GM18951 (cell line): ENCODE measurements around the gene CTCF.

Experiments
- POLR2A ChIP-seq: IDR thresholded peaks from 4 replicates; pipeline ENCODE4 v1.6.1; 2011; ENCODE audit warnings: mild to moderate bottlenecking; ENCODE audit not compliant: insufficient read length, insufficient read depth; ENCODE audit errors: extremely low read depth
- in situ Hi-C: fragments of 300-500 bp; cut with MboI; formaldehyde crosslinking; loops from one replicate; pipeline ENCODE4 v1.12.0; 2022; ENCODE audit warnings: low sequenced_read_pairs, mixed read lengths, inconsistent platforms; ENCODE audit not compliant: unreplicated experiment

The CTCF gene

GRCh38 chr16:67539691-67540635 lies 22.4 kb upstream of the CTCF start:
- in situ Hi-C loops = loop anchor here (5.0 kb wide), 1 partner anchor 102 kb away; no protein-coding TSS in a partner anchor
- TF ChIP-seq POLR2A = peak; percentile 17

GRCh38 chr16:67540756-67541155 lies 21.6 kb upstream of the CTCF start:
- TF ChIP-seq POLR2A = no peak
- in situ Hi-C loops = loop anchor here (5.0 kb wide), 1 partner anchor 102 kb away; no protein-coding TSS in a partner anchor

- TF ChIP-seq POLR2A = no peak
- in situ Hi-C loops = loop anchor here (5.0 kb wide), 1 partner anchor 101 kb away; no protein-coding TSS in a partner anchor
These were observed 20.7 kb upstream of the CTCF start for GRCh38 chr16:67541391-67542263.

- in situ Hi-C loops = loop anchor here (5.0 kb wide), 1 partner anchor 100 kb away; no protein-coding TSS in a partner anchor
- TF ChIP-seq POLR2A = no peak
These were observed 19.9 kb upstream of the CTCF start for GRCh38 chr16:67542464-67542863.

GRCh38 chr16:67543036-67543435 lies 19.3 kb upstream of the CTCF start:
- in situ Hi-C loops = loop anchor here (5.0 kb wide), 1 partner anchor 99 kb away; no protein-coding TSS in a partner anchor
- TF ChIP-seq POLR2A = no peak

GRCh38 chr16:67543582-67543981 lies 18.7 kb upstream of the CTCF start:
- no peak for TF ChIP-seq POLR2A
- in situ Hi-C loops = loop anchor here (5.0 kb wide), 1 partner anchor 99 kb away; no protein-coding TSS in a partner anchor

- TF ChIP-seq POLR2A = peak; percentile 27
- in situ Hi-C loops = loop anchor here (5.0 kb wide), 1 partner anchor 98 kb away; no protein-coding TSS in a partner anchor
These were observed 17.9 kb upstream of the CTCF start for GRCh38 chr16:67544329-67544841.

GRCh38 chr16:67544844-67545664 lies 17.3 kb upstream of the CTCF start:
- in situ Hi-C loops = loop anchor here (5.0 kb wide), 1 partner anchor 97 kb away; no protein-coding TSS in a partner anchor
- TF ChIP-seq POLR2A = peak; percentile 5

- no peak for TF ChIP-seq POLR2A
- in situ Hi-C loops = no loop called here
These were observed 16.7 kb upstream of the CTCF start for GRCh38 chr16:67545665-67546024.

- TF ChIP-seq POLR2A = no peak
- in situ Hi-C loops = no loop called here
These were observed 16.2 kb upstream of the CTCF start for GRCh38 chr16:67546091-67546501.

- in situ Hi-C loops = no loop called here
- peak; percentile 8 for TF ChIP-seq POLR2A
These were observed 15.4 kb upstream of the CTCF start for GRCh38 chr16:67546761-67547422.
